Lung (tissue), 12 donors: ENCODE data around the gene PNPLA8. TPM values are rescaled to one million over a fixed set of nuclear protein-coding genes. Genes with fewer than 3 reads are reported as not detected.

Experiments used
- ATAC-seq: fragments of 200-7000 bp; cut with Tn5 transposase; one replicate; pipeline ENCODE4 v1.9.1; 2020; ENCODE audit warnings: moderate number of reproducible peaks; ENCODE audit not compliant: insufficient read depth, low FRiP score
- DNase-seq, 3 donors: peaks; one replicate each; pipeline ENCODE4 v3.0.0-alpha.2; 2013 to 2017
- H3K27ac ChIP-seq, 2 donors: one replicate each; pipeline ENCODE4 v1.5.1; 2013; ENCODE audit warnings: mild to moderate bottlenecking in 2 of 2, moderate library complexity in 2 of 2, control low read depth in 1 of 2, inconsistent platforms in 1 of 2, low read depth in 1 of 2, low read length in 1 of 2
- H3K27me3 ChIP-seq, 3 donors: one replicate each; pipeline ENCODE4 v1.5.1; 2013; ENCODE audit warnings: low read length in 2 of 3; ENCODE audit not compliant: control insufficient read depth in 3 of 3, insufficient read depth in 3 of 3
- H3K36me3 ChIP-seq, 4 donors: one replicate each; pipeline ENCODE4 v1.5.1; 2013; ENCODE audit warnings: low read length in 4 of 4, mild to moderate bottlenecking in 1 of 4, moderate library complexity in 1 of 4; ENCODE audit not compliant: control insufficient read depth in 4 of 4, insufficient read depth in 4 of 4
- H3K4me1 ChIP-seq, 5 donors: one replicate each; pipeline ENCODE4 v1.5.1; 2013; ENCODE audit warnings: low read length in 5 of 5, mild to moderate bottlenecking in 2 of 5, moderate library complexity in 1 of 5; ENCODE audit not compliant: control insufficient read depth in 5 of 5, insufficient read depth in 5 of 5
- H3K4me3 ChIP-seq: one replicate; pipeline ENCODE4 v1.5.1; 2013; ENCODE audit warnings: mild to moderate bottlenecking, control low read depth, moderate library complexity
- H3K9ac ChIP-seq, 2 donors: one replicate each; pipeline ENCODE4 v1.5.1; 2013; ENCODE audit warnings: low read length in 2 of 2, control low read depth in 1 of 2; ENCODE audit not compliant: insufficient read depth in 1 of 2
- H3K9me3 ChIP-seq, 4 donors: one replicate each; pipeline ENCODE4 v1.5.1; 2013; ENCODE audit warnings: low read length in 3 of 4, mild to moderate bottlenecking in 1 of 4, moderate library complexity in 1 of 4; ENCODE audit not compliant: control insufficient read depth in 4 of 4, insufficient read depth in 3 of 4
- WGBS, 2 donors: extraction: QIAGEN DNeasy Blood & Tissue Kit; methylation state at CpG; one replicate each; pipeline ENCODE4 v1.1.7; 2013; 5-methylcytosine and 5-hydroxymethylcytosine counted together
- polyA plus RNA-seq, 2 donors: library from polyadenylated mRNA; stranded (reverse); fragments of 200-250 nt; gene quantifications; one replicate each; pipeline ENCODE4 v1.2.1, GENCODE V29; 2013
- total RNA-seq, 2 donors: library from RNA; depleted of rRNA in 1 of 2; stranded (reverse); fragments of >200 nt in 1 of 2; gene quantifications; one replicate each; pipeline ENCODE4 v1.2.1, GENCODE V29; 2014 to 2021
- TF ChIP-seq, protein P1 (sequence below): IDR thresholded peaks from 2 replicates; pipeline ENCODE4 v1.5.1; 2012; ENCODE audit warnings: mild to moderate bottlenecking; ENCODE audit errors: control extremely low read depth, extremely low read depth
- donor health status: control.
- donor health status: control.
- donor health status: Bipolar disorder and iron deficiency.
- donor health status: healthy.
- donor health status: DM: yes; HTN: yes; CAD: no.

The PNPLA8 gene
- total and polyA plus RNA-seq, 4 donors = 14.2 to 49.7 (median 25.4) TPM

GRCh38 chr7:108442039-108442568, 83.8 kb downstream of the PNPLA8 start:
- no peak for DNase-seq
- Histone ChIP-seq H3K36me3 (no peaks in the 10 kb centered on the region), H3K4me3 (no peak overlapping the region), H3K4me1 (no peaks in the 10 kb centered on the region), H3K27ac (no peak overlapping the region), H3K9me3 (no peaks in the 10 kb centered on the region), H3K27me3 (peaks cover 0 to 12% (median 7%) of the 10 kb centered on the region in 3 donors), H3K9ac (no peak overlapping the region)
- 74 to 79% methylated on average over 5 of the region's 5 CpGs for WGBS, 2 donors
- TF ChIP-seq, protein P1, sequence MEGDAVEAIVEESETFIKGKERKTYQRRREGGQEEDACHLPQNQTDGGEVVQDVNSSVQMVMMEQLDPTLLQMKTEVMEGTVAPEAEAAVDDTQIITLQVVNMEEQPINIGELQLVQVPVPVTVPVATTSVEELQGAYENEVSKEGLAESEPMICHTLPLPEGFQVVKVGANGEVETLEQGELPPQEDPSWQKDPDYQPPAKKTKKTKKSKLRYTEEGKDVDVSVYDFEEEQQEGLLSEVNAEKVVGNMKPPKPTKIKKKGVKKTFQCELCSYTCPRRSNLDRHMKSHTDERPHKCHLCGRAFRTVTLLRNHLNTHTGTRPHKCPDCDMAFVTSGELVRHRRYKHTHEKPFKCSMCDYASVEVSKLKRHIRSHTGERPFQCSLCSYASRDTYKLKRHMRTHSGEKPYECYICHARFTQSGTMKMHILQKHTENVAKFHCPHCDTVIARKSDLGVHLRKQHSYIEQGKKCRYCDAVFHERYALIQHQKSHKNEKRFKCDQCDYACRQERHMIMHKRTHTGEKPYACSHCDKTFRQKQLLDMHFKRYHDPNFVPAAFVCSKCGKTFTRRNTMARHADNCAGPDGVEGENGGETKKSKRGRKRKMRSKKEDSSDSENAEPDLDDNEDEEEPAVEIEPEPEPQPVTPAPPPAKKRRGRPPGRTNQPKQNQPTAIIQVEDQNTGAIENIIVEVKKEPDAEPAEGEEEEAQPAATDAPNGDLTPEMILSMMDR = no peak
- no peak for ATAC-seq

- DNase-seq (no peak), ATAC-seq (no peak)
- TF ChIP-seq, protein P1 = no peak
- no peak overlapping the region for H3K27ac ChIP-seq
- H3K9ac ChIP-seq = no peak overlapping the region
- H3K4me1 ChIP-seq = no peaks in the 10 kb centered on the region
- H3K27me3 ChIP-seq = peaks cover 0 to 12% (median 7%) of the 10 kb centered on the region in 3 donors
- WGBS, 2 donors = 79 to 80% methylated on average over 4 of the region's 4 CpGs
- H3K4me3 ChIP-seq = no peak overlapping the region
- H3K9me3 ChIP-seq = no peaks in the 10 kb centered on the region
- H3K36me3 ChIP-seq = no peaks in the 10 kb centered on the region
Observed at GRCh38 chr7:108441392-108441955, 84.5 kb downstream of the PNPLA8 start.

- no peaks in the 10 kb centered on the region for H3K4me1 ChIP-seq
- no peak overlapping the region for H3K9ac ChIP-seq
- 71 to 80% methylated on average over 3 of the region's 3 CpGs for WGBS, 2 donors
- peaks cover 0 to 8% (median 7%) of the 10 kb centered on the region in 3 donors for H3K27me3 ChIP-seq
- H3K4me3 ChIP-seq = no peak overlapping the region
- H3K27ac ChIP-seq = no peak overlapping the region
- TF ChIP-seq, protein P1 = no peak
- no peaks in the 10 kb centered on the region for H3K9me3 ChIP-seq
- ATAC-seq (no peak), DNase-seq (no peak)
- no peaks in the 10 kb centered on the region for H3K36me3 ChIP-seq
Observed at GRCh38 chr7:108440613-108441012, 85.3 kb downstream of the PNPLA8 start.
